Measurements from ENCODE around the gene ADGB.
A peak's percentile ranks its signal among the peaks of the same experiment; 100 is the strongest.

ADGB gene

DNA sequence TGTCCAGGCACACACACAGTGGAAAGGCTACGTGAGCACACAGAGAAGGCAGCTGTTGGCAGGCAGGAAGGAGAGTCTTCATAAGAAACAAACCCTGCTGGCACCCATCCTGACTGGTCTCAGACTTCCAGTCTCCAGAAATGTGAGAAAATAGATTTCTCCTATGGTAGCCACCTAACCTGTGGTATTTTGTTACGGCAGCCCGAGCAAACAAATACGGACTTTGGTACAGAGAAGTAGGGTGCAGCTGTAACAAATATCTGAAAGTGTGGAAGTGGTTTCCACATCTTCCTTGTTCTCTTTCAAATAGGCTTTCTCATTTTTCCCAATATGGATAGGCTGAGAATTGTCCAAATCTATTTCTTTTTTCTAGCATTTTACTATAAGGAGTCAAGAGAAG is 94.6 kb downstream of the ADGB start:
- DNase-seq (ENCODE audit: low spot score) (no peak), ATAC-seq (ENCODE audit: low read depth) (no peak)
- no peaks in the 10 kb centered on the region for H3K9me3 ChIP-seq (ENCODE audit: severe bottlenecking)
- no peaks in the 10 kb centered on the region for H3K36me3 ChIP-seq (ENCODE audit: low read depth)
- no peaks in the 10 kb centered on the region for H3K4me1 ChIP-seq (ENCODE audit: insufficient read depth, poor library complexity, severe bottlenecking)
- no peaks in the 10 kb centered on the region for H3K27me3 ChIP-seq (ENCODE audit: insufficient read depth, poor library complexity, severe bottlenecking)
- no peak overlapping the region for H3K27ac ChIP-seq (ENCODE audit: poor library complexity, severe bottlenecking)
- no peak overlapping the region for H3K4me3 ChIP-seq (ENCODE audit: severe bottlenecking)
- TF ChIP-seq, protein P1, sequence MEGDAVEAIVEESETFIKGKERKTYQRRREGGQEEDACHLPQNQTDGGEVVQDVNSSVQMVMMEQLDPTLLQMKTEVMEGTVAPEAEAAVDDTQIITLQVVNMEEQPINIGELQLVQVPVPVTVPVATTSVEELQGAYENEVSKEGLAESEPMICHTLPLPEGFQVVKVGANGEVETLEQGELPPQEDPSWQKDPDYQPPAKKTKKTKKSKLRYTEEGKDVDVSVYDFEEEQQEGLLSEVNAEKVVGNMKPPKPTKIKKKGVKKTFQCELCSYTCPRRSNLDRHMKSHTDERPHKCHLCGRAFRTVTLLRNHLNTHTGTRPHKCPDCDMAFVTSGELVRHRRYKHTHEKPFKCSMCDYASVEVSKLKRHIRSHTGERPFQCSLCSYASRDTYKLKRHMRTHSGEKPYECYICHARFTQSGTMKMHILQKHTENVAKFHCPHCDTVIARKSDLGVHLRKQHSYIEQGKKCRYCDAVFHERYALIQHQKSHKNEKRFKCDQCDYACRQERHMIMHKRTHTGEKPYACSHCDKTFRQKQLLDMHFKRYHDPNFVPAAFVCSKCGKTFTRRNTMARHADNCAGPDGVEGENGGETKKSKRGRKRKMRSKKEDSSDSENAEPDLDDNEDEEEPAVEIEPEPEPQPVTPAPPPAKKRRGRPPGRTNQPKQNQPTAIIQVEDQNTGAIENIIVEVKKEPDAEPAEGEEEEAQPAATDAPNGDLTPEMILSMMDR (IDR thresholded peaks at IDR 0.05; ENCODE audit: poor library complexity, severe bottlenecking): no peak

DNA sequence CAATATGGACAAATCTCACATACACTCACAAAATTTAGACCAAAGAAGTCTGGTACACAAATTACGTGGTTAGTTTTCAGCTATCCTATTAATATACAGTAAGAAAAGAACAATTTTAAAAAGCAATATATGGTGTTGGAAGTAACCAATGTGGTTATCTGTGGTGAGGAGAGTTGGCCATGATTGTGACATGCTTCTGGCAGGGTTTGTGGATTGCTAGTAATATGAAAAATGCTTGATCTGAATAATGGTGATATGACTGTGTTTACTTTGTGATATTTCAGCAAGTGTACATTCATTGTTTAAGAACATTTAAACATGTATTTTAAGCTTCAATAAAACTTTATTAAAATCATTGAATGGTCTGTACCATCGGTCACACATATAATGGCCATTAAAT is 99.1 kb downstream of the ADGB start:
- no peak overlapping the region for H3K27ac ChIP-seq (ENCODE audit: poor library complexity, severe bottlenecking)
- H3K27me3 ChIP-seq (ENCODE audit: insufficient read depth, poor library complexity, severe bottlenecking): no peaks in the 10 kb centered on the region
- no peak for DNase-seq (ENCODE audit: low spot score)
- no peaks in the 10 kb centered on the region for H3K4me1 ChIP-seq (ENCODE audit: insufficient read depth, poor library complexity, severe bottlenecking)
- H3K9me3 ChIP-seq (ENCODE audit: severe bottlenecking): no peaks in the 10 kb centered on the region
- TF ChIP-seq, protein P1 (IDR thresholded peaks at IDR 0.05; ENCODE audit: poor library complexity, severe bottlenecking): no peak
- no peaks in the 10 kb centered on the region for H3K36me3 ChIP-seq (ENCODE audit: low read depth)
- H3K4me3 ChIP-seq (ENCODE audit: severe bottlenecking): no peak overlapping the region
- ATAC-seq (ENCODE audit: low read depth): no peak

DNA sequence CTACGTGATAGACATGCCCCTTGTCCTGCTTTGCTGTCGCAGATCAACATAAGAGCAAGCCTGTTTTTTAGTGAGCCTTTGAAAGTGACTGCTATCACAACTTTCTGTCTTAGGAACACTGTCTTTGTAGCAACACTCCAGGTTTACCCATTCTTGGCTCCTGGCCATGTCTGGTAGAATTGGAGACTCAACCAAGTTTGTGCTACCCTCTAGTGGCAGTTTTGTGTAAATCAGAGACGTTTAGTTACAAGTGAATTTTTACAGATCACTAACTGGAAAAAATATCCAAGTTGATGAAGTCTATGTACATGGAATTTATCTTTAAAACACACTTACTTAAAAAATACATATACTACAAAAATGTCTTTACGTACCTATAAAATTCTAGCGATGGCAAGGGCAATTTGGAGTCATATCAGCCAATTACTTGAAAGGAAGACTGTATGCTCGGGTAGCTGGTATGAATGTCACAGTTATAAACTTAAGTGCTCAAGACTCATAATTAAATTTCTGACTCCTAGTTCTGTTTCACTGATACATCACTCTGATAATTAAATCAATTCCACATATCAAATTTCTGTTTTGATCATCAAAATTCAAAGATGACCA is 101.4 kb downstream of the ADGB start:
- ATAC-seq (ENCODE audit: low read depth) (peak; percentile 60; the same call in 2 of the 3 replicates), DNase-seq (ENCODE audit: low spot score) (peak; percentile 45)
- Histone ChIP-seq H3K27me3 (ENCODE audit: insufficient read depth, poor library complexity, severe bottlenecking) (no peaks in the 10 kb centered on the region), H3K4me1 (ENCODE audit: insufficient read depth, poor library complexity, severe bottlenecking) (no peaks in the 10 kb centered on the region), H3K9me3 (ENCODE audit: severe bottlenecking) (no peaks in the 10 kb centered on the region), H3K4me3 (ENCODE audit: severe bottlenecking) (no peak overlapping the region), H3K36me3 (ENCODE audit: low read depth) (no peaks in the 10 kb centered on the region), H3K27ac (ENCODE audit: poor library complexity, severe bottlenecking) (no peak overlapping the region)
- TF ChIP-seq, protein P1 (IDR thresholded peaks at IDR 0.05; ENCODE audit: poor library complexity, severe bottlenecking): peak; percentile 85

DNA sequence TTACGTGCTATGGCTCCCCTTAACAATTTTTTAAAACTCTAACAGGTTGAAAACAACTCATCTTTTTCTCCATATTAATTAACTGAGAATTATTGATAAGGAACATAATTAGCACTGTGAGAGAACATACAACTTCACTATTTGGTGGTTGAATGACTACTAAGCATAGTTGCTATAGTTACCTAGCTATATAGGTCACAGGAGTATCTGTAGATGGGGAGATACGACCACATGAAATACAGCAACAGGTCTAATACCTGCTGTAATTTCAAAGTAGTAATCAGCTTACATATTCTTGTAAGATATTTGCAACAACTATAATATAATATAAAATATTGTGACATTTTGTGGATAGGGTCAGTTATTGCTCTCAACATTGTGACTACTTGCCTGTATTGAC is 102.9 kb downstream of the ADGB start:
- Histone ChIP-seq H3K27me3 (ENCODE audit: insufficient read depth, poor library complexity, severe bottlenecking) (no peaks in the 10 kb centered on the region), H3K27ac (ENCODE audit: poor library complexity, severe bottlenecking) (no peak overlapping the region), H3K36me3 (ENCODE audit: low read depth) (no peaks in the 10 kb centered on the region), H3K9me3 (ENCODE audit: severe bottlenecking) (no peaks in the 10 kb centered on the region), H3K4me1 (ENCODE audit: insufficient read depth, poor library complexity, severe bottlenecking) (no peaks in the 10 kb centered on the region), H3K4me3 (ENCODE audit: severe bottlenecking) (no peak overlapping the region)
- TF ChIP-seq, protein P1 (IDR thresholded peaks at IDR 0.05; ENCODE audit: poor library complexity, severe bottlenecking): no peak
- DNase-seq (ENCODE audit: low spot score) (no peak), ATAC-seq (ENCODE audit: low read depth) (no peak)

DNA sequence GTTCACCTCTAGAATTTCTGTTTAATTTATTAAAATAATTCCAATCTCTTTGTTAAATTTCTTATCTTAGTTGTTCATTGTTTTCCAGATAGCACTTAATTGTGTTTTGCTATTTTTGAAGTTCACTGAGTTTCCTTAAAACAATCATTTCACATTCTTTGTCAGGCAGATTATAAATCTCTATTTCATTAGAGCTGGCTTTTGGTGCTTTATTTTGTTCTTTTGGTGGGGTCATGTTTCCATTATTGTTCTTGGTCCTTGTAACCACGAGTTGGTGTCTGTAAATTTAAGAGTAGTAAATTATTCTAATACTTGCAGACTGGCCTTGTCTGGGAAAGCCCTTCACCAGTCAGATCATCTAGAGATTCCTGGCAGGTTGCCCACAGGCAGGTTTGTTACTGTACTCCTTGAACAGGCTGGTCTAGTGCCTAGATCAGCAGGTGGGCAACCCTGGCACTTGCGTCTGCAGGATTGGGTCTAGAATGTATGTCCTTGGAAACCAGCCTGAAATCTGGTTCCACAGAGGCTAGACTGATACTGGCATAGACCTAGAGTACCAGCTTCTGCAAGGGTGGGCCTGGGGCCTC is 110.4 kb downstream of the ADGB start:
- ATAC-seq (ENCODE audit: low read depth): no peak
- Histone ChIP-seq H3K4me1 (ENCODE audit: insufficient read depth, poor library complexity, severe bottlenecking) (no peaks in the 10 kb centered on the region), H3K27me3 (ENCODE audit: insufficient read depth, poor library complexity, severe bottlenecking) (no peaks in the 10 kb centered on the region), H3K4me3 (ENCODE audit: severe bottlenecking) (no peak overlapping the region), H3K9me3 (ENCODE audit: severe bottlenecking) (no peaks in the 10 kb centered on the region), H3K36me3 (ENCODE audit: low read depth) (no peaks in the 10 kb centered on the region), H3K27ac (ENCODE audit: poor library complexity, severe bottlenecking) (no peak overlapping the region)
- no peak for DNase-seq (ENCODE audit: low spot score)
- TF ChIP-seq, protein P1 (IDR thresholded peaks at IDR 0.05; ENCODE audit: poor library complexity, severe bottlenecking): no peak

Measured in RWPE2 (cell line).